ENCODE data around the gene OR1F1.
"Not testable (repeated sequence)": the region's sequence is repeated elsewhere in the genome, so short reads cannot be mapped to it uniquely, and the experiment has no call there.

The OR1F1 gene

DNA sequence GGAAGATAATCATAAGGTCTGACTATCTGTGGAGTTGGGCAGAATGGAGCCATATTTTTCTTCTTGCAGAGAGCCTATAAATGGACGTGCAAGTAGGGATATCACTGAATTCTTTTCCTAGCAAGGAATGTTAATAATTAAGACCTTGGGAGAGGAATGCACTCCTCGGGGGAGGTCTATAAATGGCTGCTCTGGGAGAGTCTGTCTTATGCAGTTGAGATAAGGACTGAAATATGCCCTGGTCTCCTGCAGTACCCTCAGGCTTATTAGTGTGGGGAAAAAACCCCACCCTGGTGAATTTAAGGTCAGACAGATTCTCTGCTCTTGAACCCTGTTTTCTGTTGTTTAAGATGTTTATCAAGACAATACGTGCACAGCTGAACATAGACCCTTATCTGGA is 17.9 kb downstream of the OR1F1 start:
- FAIRE-seq, result not testable (repeated sequence)

DNA sequence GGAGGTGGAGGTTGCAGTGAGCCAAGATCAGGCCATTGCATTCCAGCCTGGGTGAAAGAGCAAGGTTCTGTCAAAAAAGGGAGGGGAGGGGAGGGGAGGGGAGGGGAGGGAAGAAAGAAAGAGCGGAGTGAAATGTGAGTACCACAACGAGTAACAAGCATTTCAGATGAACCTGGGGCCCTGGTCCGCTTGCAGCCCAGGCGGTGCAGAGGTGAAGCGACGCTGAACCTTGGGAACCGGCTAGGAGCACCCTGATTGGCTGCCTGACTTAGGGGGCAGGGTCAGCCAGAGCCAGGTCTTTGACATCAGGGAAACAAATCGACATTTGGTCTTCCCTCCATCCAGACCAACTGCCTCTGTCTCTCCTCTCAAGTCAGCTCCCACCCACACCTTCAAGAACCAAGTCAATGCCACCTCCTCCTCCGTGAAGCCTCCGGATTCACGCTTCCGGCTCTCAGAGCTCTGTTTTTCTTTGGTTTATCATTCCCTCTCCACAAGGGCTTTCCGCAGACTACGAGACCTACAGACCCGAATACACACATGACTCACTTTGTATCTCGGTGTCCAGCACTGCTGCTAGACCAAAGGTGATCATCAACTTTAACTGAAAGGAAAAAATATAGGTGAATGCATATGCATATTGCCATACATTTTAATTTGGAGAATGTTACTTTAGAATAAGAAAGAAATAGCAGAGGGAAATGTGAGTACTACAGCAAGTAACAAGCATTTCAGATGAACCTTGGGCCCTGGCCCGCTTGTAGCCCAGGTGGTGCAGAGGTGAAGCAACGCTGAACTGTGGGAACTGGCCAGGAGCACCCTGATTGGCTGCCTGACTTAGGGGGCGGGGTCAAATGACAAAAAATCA is 19.3 kb downstream of the OR1F1 start:
- no peak for FAIRE-seq

DNA sequence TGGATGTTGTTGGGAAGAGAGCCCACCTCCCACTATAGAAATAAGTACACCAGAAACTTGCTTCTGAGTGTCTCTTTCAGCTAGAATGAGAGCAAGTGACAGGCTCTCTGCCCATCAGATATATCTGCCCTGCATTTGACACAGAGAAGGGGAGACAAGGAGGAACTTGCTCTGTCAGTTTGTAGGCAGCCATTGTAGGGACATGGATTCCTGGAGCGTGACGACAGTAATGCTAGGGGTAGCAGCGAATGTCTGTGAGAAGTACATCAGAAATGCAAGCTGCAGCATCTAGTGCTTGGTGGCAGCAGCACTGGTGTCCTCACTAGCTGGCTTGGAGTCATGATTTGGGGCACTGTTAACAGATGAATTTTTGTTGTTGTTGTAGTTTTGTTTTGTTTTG is 24.0 kb downstream of the OR1F1 start:
- no peak for FAIRE-seq

DNA sequence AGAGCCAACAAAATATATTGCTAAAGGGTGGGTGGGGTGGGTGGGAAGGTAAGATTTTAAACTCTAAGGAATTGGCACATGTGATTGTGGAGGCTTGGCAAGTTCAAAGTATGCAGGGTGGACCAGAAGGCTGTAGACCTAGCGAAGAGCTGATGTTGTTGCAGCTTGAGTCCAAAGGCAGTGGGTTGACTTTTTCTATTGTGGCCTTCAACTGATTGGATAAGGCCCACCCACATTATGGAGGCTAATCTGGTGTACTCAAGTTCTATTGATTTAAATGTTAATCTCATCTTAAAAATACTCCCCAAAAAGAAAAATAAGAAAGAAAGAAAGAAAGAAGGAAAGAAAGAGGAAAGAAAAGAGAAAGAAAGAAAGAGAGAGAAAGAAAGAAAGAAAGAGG is 24.6 kb downstream of the OR1F1 start:
- FAIRE-seq, result no peak

DNA sequence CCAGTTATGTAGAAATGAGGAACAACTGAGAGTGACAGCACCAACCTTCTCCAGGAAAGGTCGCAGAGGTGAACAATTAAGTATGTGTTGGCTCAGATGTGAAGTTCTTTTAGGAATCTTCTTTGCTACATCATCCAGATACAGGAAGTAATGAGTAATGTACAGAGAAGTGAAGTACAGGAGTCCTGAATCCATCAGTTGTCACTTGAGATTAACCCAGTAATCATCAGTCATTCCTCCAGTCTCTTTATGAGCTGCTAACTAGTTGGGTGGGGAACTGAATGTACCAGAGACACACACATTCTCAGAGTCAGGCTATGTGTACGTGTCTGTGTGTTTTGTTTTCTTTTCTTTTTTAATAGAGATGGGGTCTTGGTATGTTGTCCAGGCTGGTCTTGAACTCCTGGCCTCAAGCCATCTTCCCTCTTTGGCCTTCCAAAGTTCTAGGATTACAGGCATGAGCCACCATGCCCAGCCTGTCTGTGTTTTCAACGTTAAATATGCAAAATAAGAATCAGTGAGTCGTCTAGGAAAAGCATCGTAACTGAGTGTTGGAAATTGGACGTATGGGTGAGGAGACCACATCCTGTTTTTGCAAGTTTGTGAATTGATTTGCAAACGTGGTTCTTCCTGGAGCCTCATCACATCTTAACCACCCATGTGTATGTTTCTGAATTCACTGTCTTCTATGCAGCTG is 27.0 kb downstream of the OR1F1 start:
- FAIRE-seq, result no peak

DNA sequence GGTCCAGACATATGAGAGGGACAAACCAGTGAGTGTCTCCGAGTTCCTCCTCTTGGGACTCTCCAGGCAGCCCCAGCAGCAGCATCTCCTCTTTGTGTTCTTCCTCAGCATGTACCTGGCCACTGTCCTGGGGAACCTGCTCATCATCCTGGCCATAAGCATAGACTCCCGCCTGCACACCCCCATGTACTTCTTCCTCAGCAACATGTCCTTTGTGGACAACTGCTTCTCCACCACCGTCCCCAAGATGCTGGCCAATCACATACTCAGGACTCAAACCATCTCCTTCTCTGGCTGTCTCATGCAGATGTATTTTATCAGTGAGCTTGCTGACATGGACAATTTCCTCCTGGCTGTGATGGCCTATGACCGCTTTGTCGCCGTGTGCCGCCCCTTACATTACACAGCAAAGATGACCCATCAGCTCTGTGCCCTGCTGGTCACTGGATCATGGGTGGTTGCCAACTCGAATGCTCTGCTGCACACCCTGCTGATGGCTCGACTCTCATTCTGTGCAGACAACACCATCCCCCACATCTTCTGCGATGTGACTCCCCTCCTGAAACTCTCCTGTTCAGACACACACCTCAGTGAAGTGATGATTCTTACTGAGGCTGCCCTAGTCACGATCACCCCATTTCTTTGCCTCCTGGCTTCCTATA is 27.7 kb downstream of the OR1F1 start:
- FAIRE-seq, result no peak

DNA sequence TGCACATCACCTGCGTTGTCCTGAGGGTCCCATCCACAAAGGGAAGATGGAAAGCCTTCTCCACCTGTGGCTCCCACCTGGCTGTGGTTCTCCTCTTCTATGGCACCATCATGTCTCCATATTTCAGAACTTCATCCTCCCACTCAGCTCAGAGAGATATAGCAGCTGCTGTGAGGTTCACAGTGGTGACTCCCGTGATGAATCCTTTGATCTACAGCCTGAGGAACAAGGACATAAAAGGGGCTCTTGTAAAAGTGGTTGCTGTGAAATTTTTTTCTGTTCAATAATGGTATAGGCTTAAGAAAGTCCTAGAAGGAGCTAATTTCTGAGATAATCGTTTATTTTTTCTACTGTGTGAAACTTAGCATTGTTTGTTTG is 28.2 kb downstream of the OR1F1 start:
- FAIRE-seq, result no peak

DNA sequence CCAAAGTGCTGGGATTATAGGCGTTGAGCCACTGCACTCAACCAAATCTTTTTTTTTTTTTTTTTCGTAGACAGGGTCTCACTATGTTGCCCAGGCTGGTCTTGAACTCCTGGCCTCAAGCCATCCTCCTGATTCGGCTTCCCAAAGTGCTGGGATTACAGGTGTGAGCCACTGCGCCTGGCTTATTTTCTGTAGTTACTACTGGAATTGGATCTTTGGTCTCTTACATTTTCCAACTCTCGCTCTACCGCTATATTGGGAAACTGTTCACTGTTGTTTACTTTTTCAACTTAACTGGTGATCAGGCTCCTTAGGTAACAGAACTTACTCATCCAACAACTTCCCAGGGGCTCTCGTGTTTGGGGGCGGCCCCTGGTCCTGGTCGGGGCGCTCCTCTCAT is 32.8 kb downstream of the OR1F1 start:
- FAIRE-seq, result no peak

DNA sequence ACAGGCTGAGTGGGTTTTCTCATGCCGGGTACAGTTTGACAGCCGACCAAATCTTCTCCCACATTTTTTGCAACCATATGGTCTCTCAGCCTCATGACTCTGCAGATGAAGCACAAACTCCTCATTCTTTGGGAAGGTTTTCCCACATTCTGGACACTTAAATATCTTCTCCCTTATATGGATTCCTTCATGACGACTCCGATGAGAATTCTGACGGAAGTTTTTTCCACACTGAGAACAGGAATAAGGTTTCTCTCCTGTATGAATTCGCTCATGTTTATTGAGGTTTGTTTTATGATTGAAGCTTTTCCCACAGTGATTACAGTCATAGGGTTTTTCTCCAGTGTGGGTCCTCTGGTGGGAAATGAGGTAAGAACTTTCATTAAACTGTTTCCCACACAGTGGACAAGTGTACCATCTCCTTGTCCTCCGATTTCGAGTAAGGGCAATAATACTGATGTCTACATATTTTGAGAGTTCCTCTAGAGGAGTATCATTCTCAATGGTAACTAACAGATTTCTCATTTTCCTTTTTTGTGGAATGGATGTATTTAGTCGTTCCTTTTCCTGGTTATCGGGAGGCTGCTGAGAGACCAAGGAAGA is 36.0 kb downstream of the OR1F1 start:
- no peak for FAIRE-seq

DNA sequence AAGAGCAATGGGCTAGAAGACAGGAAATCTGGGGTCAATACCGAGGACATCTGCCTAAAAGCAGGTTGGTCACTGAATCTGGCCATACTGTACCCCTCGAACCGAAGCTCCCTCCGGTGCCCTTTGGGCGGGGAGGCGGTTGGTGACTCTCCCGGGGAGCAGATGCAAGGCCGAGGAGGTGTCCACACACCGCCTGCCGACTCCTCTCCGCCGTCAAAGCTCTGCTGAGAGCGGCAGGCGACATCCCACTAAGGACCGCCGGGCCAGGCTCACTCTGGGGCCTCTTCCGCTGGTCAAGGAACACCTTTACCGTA is 46.5 kb downstream of the OR1F1 start:
- FAIRE-seq, result no peak

DNA sequence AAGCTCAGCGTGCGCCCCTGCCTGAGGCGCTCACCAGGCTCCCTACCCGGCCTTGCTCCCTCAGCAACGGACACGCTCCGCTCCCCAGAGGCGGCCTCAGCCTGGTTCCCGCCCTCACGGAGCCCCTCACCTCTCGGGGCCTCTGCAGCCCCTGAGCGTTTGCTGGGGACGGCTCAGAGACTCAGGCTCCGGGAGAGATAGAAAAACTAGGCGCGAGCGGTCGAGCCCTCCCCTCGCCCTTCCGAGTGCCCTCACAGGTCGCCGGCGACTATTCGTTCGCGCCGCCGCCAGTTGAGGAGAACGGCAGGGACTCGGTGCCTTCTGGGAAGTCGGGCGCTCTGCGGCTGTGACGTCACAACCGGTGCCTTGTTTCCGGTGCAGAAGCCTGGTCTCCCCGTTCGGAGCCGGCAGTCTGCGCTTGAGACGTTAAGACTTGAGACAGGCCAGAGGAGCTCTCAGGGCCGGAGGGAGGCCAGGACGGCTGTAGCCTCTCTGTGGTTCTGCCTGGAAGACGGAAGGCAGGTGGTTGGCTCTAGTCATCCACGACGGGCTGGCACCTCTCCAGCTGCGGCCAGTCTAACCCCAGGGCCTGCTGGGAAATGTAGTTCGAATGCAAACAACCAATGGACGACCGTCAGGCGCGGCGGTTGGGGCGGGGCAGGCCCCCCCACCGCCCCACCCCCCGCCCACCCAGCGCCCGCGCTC is 47.0 kb downstream of the OR1F1 start, which contains the start of gene ZNF200:
ZNF200 (minus strand) TSS at position 302 of the 705 bp plus-strand sequence. CDS start 1,403 bp downstream, outside the sequence.
- no peak for FAIRE-seq

DNA sequence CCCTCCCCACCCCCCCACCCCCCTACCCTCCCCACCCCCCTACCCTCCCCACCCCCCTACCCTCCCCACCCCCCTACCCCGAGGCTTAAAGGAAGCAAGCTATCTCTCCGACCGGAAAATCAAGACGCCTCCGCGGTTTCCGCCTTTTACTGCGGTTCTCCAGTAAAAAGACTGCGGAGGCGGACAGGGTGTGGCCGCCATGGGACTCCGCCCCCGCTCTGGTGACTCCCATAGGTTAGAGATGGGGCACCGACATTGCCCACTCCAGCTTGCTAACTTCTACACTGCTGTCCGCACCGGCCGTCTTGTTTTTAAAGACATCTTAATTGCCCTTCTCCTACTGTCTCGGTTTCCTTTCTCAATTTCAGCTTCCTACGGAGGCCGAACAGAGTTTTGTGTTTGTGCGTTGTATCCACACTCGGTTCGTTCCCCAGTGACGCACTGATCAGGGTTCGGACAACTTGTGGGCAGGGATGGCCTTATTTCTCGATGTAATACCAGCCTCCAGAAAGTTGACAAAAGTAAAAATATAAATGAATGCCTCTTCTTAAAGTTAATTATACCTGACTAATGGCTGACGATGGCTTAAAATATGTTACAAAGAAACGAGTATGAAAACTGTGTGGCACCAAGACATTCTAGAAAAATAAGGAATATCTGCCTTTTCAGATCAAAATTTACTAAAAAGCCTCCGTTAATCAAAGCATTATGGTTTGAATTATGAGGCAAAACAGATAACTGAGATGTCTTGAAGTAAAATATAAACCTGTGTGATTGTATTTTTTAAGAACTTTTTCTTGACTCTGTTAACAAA is 48.1 kb downstream of the OR1F1 start:
- FAIRE-seq, result no peak

DNA sequence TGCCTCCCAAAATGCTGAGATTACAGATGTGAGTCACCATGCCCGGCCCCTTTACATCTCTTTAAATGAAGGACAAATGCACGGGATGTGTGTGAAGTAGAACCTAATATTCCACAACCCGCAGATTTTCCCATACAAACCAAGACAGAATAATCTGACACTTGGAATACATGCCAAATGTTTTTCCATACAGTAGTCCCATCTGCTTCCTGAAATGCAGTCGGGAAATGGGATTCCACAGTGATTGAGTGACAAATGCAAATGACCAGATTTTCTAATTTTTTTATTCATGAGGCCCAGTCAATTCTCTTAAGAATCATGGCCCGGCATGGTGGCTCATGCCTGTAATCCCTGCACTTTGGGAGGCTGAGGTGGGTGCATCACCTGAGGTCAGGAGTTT is 53.8 kb downstream of the OR1F1 start:
- no peak for FAIRE-seq

DNA sequence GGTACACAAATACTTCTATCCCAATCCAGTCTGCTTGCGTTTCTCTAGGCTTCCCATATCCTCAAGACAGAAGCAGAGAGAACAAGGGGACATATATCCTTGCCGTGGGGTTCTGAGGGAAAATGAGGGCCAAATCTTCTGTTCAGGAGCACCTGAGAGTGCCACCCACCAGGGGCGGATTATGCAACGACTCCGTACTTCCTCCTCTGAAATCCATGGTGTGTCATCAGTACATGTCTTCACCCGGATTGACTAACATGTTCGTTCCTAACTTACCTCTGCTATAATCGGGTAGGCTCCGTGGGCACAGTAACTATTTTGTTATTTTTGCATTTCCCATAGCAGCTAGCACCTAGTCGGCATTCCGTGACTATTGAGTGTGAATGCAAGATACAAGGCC is 54.7 kb downstream of the OR1F1 start:
- FAIRE-seq, result no peak

DNA sequence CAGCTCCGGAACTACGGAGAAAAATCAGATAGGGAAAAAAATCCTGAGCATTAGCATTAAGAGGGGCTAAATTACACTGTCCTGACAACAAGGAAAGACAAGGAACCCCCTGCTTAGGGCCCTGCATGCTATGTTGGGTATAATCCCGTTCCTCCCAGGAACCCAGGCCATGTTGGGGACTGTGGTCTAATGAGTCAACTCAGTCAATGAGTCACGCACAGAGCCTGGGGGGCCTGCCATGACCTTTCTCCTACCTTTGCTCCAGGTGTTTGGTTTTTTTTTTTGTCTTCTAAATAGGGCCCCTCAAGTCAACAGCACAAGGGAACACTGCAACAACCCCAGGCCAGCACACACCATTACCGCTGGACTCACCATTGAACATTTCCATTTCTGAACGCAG is 55.9 kb downstream of the OR1F1 start:
- no peak for FAIRE-seq

DNA sequence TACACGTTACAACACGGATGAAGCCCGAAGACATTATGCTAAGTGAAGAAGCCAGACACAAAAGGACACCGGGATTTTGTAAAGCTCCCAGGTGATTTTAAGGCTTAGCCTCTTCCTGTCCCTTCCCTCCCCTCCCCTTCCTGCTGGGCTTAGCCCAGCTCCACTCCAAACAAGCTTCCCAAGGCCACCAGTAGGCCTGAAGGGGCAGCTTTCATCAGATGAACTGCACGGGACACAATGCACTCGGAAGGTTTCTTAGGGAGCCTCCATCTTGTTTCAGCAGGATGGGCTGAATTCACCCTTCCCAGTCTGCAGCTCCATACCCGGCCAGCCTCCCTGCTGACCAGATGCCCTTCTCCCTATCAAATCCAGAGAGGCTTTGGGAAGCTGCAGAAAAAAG is 58.0 kb downstream of the OR1F1 start:
- no peak for FAIRE-seq

DNA sequence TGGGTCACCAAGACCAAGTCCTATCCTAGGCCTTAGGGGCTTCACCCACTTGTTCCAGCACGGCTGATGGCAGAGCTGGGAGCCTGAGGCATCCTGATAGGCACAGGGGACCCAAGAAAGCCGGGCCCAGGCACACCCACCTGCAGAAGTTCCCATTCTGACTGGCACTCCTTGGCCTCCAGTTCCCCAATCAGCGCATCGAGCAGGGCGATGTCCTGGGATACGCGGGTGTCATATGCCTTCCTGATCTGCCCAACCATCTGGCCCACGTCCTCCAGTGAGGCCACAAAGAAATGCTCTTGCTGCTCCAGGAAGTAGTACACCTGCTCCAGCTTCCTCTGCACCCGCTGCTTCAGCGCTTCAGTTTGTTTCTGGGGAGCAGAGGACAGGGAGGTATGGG is 58.9 kb downstream of the OR1F1 start:
- no peak for FAIRE-seq

DNA sequence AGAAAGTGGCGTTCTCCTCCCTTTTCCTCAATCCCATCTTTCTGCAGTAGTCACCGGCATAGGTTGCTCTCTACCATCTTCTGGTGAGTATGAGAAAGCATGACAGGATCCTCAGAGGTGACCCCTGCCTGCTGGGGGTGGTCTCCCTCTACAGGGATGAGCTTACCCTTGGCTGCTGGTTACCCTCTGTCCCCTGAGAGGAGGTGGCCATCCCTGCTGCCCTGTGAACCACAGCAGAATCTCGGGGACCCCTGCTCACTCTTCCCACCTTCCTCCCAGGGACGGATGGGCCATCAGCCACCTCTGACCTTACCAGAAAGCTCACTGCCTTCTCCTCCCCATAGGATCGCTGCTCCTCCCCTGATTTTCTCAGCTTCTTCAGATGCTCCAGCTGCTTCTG is 60.6 kb downstream of the OR1F1 start:
- no peak for FAIRE-seq

DNA sequence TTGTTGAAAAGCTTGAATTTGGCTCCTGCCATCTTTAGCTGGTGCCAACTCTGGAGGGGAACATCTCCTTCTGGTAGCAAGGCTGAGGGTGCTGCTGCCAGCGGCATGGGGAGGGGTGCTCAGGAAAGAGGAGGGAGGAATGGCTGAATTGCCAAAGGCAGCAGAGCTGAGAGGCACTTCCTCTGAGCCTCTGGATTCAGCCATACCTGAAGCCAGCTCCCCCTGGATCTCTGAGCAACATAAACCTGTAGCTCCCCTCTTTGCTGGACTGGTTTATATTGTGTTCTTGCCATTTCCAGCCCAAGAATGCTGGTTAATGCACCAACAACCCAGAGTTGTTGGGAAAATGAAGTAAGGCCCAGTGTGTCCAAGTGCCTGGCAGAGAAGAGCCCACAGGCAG is 61.0 kb downstream of the OR1F1 start:
- FAIRE-seq, result no peak

DNA sequence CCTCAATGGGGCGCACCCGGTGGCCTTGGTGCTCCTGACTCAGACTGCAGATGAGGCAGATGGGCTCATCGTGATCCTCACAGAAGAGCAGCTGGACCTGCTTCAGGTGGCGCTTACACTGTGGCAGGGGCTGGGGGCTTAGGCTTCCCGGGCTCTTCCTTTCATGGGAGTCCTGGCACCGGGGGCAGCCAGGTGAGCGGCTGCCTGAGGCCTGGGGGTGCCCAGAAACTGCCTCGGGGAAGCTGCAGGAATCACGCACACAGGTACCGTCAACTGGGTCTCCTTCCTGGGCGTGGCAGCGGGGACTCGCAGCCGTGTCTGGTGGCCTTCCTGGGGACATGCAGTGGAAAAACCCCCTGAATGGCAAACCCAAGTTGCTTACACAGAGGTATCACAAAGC is 61.4 kb downstream of the OR1F1 start:
- FAIRE-seq, result no peak

DNA sequence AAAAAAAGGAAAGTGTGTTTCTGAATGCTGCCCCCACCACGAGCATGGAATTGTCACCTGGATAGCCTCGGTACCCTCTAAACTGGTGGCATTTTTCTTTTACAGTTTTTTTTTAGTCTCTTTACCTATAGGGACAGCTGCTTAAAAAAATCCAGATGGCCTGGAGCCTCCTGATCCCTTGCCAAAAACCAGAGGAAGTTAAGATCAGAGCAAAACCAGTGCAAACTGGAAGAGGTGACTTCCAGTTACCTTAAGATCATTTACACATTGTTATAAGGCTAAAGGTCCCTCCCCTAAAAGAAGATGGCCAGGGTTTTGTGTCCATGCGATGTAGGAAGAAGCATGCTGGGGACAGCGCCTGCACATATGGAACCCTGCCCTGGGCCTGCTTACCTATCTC is 65.0 kb downstream of the OR1F1 start:
- no peak for FAIRE-seq

DNA sequence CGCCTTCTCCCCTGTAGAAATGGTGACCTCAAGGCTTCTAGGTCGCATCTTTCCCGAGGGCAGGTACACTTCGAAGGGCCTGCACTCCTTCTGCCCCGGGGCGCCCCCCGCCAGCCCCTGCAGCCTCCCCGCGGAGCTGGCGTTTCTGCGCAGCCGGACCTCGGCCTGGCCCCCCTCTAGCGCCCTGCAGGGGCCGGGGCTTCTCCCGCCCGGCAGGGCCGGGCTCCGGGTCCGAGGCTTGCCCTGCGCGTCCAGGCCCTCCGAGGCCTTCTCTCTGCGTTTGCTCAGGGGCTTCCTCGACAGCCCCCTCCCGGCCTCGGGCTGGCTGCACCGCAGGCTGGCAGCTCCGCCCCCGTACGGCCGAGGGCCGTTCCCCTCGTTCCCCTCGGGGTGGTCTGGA is 66.3 kb downstream of the OR1F1 start:
- FAIRE-seq, result no peak

All from TTC549 (cell line).